ENCODE data around the gene WNT9B. TPM values are rescaled to one million over a fixed set of nuclear protein-coding genes. Genes with fewer than 3 reads are reported as not detected.
A peak's percentile ranks its signal among the peaks of the same experiment; 100 is the strongest.

WNT9B gene
- total and polyA plus RNA-seq, 4 donors, result 0.08 to 0.14 (median 0.10) TPM; not detected in 1

DNA sequence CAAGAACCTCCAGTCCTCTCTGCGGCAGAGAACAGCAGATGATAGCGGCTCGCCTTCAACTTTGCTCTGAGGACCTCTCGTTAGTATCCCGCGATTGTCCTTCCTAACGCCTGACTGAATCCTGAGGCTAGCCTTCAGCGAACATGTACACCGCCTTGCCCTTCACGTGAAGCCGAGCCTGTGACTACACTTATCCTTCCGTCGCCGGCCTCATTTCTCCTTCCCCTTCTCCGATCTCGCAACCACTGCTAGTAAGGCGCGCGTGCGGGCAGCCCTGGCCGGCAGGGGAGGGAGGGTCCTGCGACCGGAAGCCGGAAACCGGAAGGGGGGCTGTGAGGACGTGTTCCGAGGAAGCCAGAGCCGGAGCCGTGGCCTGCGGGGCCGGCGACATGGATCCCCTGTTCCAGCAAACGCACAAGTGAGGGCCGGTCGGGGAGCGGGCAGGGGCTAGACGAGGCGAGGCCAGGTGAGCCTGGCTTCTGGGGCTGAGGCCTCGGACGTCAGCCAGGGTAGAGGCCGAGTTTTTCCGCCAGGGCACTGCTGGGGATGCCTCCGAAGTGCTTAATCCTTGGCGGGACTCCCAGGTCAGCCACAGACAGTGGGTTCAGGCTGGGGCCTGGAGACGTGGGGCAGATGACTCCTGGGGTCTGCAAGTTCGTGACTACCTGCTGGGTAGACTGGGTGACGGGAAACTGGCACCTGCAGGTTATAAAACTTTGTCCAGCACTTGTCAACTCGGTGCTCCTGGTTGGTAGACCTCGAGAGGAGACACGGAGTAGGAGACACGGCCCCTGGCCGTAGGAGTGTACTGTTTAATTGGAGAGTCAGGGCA lies 71.6 kb downstream of the WNT9B start, which contains the start of gene GOSR2:
GOSR2 (plus strand) TSS at position 357 of the 832 bp plus-strand sequence; CDS start at position 390, 33 bp downstream.
- TF ChIP-seq, protein P1, sequence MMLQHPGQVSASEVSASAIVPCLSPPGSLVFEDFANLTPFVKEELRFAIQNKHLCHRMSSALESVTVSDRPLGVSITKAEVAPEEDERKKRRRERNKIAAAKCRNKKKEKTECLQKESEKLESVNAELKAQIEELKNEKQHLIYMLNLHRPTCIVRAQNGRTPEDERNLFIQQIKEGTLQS (IDR thresholded peaks at IDR 0.05), result no peak
- TF ChIP-seq HNF4G (IDR thresholded peaks at IDR 0.05) (no peak), FOXA2 (IDR thresholded peaks at IDR 0.05) (no peak), EGR1 (IDR thresholded peaks at IDR 0.05; ENCODE audit: low read depth in 2 of 2) (peak in 1 of 2 donors; percentile 10), NR2F2 (IDR thresholded peaks at IDR 0.05) (peak; percentile 13), YY1 (IDR thresholded peaks at IDR 0.05) (peak; percentile 59), REST (IDR thresholded peaks at IDR 0.05) (peak; percentile 65), FOXA1 (IDR thresholded peaks at IDR 0.05) (no peak), CTCF (IDR thresholded peaks at IDR 0.05; ENCODE audit: low read depth, low read length, missing input control) (no peak), TAF1 (conservative IDR thresholded peaks at IDR 0.05) (peak; percentile 41), SP1 (IDR thresholded peaks at IDR 0.05) (peak; percentile 71), GABPA (IDR thresholded peaks at IDR 0.05 in 1 of 2, conservative IDR thresholded peaks at IDR 0.05 in 1 of 2) (peak; percentile 94 to 99), HNF4A (conservative IDR thresholded peaks at IDR 0.05) (peak; percentile 14 to 24), JUND (IDR thresholded peaks at IDR 0.05) (no peak), RAD21 (IDR thresholded peaks at IDR 0.05) (peak; percentile 3 to 42), RXRA (IDR thresholded peaks at IDR 0.05) (peak; percentile 33 to 50)
- TF ChIP-seq, protein P2, sequence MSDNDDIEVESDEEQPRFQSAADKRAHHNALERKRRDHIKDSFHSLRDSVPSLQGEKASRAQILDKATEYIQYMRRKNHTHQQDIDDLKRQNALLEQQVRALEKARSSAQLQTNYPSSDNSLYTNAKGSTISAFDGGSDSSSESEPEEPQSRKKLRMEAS (IDR thresholded peaks at IDR 0.05), result peak; percentile 41
- TF ChIP-seq, protein P3, sequence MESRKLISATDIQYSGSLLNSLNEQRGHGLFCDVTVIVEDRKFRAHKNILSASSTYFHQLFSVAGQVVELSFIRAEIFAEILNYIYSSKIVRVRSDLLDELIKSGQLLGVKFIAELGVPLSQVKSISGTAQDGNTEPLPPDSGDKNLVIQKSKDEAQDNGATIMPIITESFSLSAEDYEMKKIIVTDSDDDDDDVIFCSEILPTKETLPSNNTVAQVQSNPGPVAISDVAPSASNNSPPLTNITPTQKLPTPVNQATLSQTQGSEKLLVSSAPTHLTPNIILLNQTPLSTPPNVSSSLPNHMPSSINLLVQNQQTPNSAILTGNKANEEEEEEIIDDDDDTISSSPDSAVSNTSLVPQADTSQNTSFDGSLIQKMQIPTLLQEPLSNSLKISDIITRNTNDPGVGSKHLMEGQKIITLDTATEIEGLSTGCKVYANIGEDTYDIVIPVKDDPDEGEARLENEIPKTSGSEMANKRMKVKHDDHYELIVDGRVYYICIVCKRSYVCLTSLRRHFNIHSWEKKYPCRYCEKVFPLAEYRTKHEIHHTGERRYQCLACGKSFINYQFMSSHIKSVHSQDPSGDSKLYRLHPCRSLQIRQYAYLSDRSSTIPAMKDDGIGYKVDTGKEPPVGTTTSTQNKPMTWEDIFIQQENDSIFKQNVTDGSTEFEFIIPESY (IDR thresholded peaks at IDR 0.05), result peak; percentile 47
- Histone ChIP-seq H3K4me1 (ENCODE audit: control insufficient read depth in 4 of 4, insufficient read depth in 4 of 4, low read length in 3 of 4) (peaks cover 16 to 31% (median 24%) of the 10 kb centered on the region in 4 donors), H3K9me3 (ENCODE audit: control insufficient read depth in 4 of 4, low read length in 3 of 4) (no peaks in the 10 kb centered on the region), H3K4me3 (ENCODE audit: low read depth in 1 of 3, low read length in 3 of 3) (peak within 1 kb of the TSS; percentile 95 to 100 (median 97)), H3K9ac (ENCODE audit: low read depth in 1 of 2, low read length in 2 of 2) (peak within 1 kb of the TSS; percentile 91 to 99), H3K27me3 (ENCODE audit: control insufficient read depth in 4 of 4, insufficient read depth in 4 of 4, low read length in 3 of 4) (no peaks in the 10 kb centered on the region), H3K36me3 (ENCODE audit: control insufficient read depth in 4 of 4, insufficient read depth in 3 of 4, low read depth in 1 of 4, low read length in 3 of 4) (no peaks in the 10 kb centered on the region), H3K27ac (ENCODE audit: low read depth in 1 of 2, low read length in 2 of 2) (peak within 1 kb of the TSS; percentile 89 to 92)
- DNase-seq (ENCODE audit: low spot score), result peak; percentile 95
- WGBS, result under 1% methylated on average over 52 of the region's 52 CpGs

Data from liver (tissue), 9 donors.